Heart right ventricle (tissue), 16 donors: ENCODE data around the gene PLSCR1. TPM values are rescaled to one million over a fixed set of nuclear protein-coding genes. Genes with fewer than 3 reads are reported as not detected.
"Not testable (repeated sequence)": the region's sequence is repeated elsewhere in the genome, so short reads cannot be mapped to it uniquely, and the experiment has no call there.

Source experiments
- ATAC-seq, 8 donors: fragments of 200-7000 bp; cut with Tn5 transposase; one replicate each; pipeline ENCODE4 v1.9.1; 2020; ENCODE audit warnings: mild to moderate bottlenecking in 8 of 8, moderate library complexity in 8 of 8, moderate number of reproducible peaks in 1 of 8
- DNase-seq, 2 donors: peaks; one replicate each; pipeline ENCODE4 v3.0.0-alpha.2; 2020
- H3K27ac ChIP-seq, 10 donors: fragments of 200-600 bp; sonication (generic) in 2 of 10; one replicate each; pipeline versions ENCODE4 v1.5.0 to v1.8.0; 2020 to 2022; ENCODE audit warnings: mild to moderate bottlenecking in 3 of 10
- H3K27me3 ChIP-seq, 7 donors: fragments of 200-600 bp; one replicate each; pipeline ENCODE4 v1.8.0; 2021 to 2022; ENCODE audit warnings: mild to moderate bottlenecking in 2 of 7
- H3K36me3 ChIP-seq, 9 donors: fragments of 200-600 bp; sonication (generic) in 1 of 9; one replicate each; pipeline versions ENCODE4 v1.5.0 to v1.8.0; 2020 to 2022; ENCODE audit warnings: mild to moderate bottlenecking in 2 of 9
- H3K4me1 ChIP-seq, 9 donors: fragments of 200-600 bp; sonication (generic) in 1 of 9; one replicate each; pipeline versions ENCODE4 v1.5.0 to v1.8.0; 2020 to 2022; ENCODE audit warnings: mild to moderate bottlenecking in 4 of 9
- H3K4me3 ChIP-seq, 10 donors: fragments of 200-600 bp; sonication (generic) in 2 of 10; one replicate each; pipeline versions ENCODE4 v1.5.0 to v1.8.0; 2020 to 2022; ENCODE audit warnings: mild to moderate bottlenecking in 7 of 10, moderate library complexity in 2 of 10
- H3K9me3 ChIP-seq, 11 donors: fragments of 200-600 bp in 10 of 11; sonication (generic) in 2 of 11; one replicate each; pipeline versions ENCODE4 v1.5.0 to v1.8.0; 2013 to 2022; ENCODE audit warnings: mild to moderate bottlenecking in 2 of 11, control low read depth in 1 of 11, moderate library complexity in 1 of 11
- CTCF ChIP-seq, 9 donors: fragments of 200-600 bp; sonication (generic) in 2 of 9; IDR thresholded peaks; one replicate each; pipeline versions ENCODE4 v1.5.0 to v1.8.0; 2021 to 2022; ENCODE audit warnings: antibody characterized with exemption in 9 of 9, mild to moderate bottlenecking in 5 of 9, moderate library complexity in 1 of 9
- WGBS, 2 donors: extraction: QIAGEN DNeasy Blood & Tissue Kit; methylation state at CpG; one replicate each; pipeline ENCODE4 v1.1.7; 2013; ENCODE audit warnings: inconsistent platforms in 1 of 2; 5-methylcytosine and 5-hydroxymethylcytosine counted together
- intact Hi-C, 10 donors: fragments of 100-400 bp; cut with DNase I; formaldehyde crosslinking; loops; one replicate each; pipeline versions ENCODE4 v1.11.1 to v1.14.2; 2022
- polyA plus RNA-seq, 2 donors: library from polyadenylated mRNA; stranded (reverse); fragments of 200-250 nt; gene quantifications; one replicate each; pipeline ENCODE4 v1.2.3, GENCODE V29; 2013
- total RNA-seq, 10 donors: library from RNA; stranded (reverse); fragmentation: NEBNext Ultra II Directional in 3 of 10; extraction: Animal tissue kit (Norgen Biotek cat#: 25700) in 3 of 10; gene quantifications; one replicate each; pipeline versions ENCODE4 v1.2.1 to v1.2.4, GENCODE V29; 2021 to 2023
- donor health status: Arrhythmogenic right ventricular cardiomyopathy.
- donor health status: ischemic (EF 13 %, LVEDD 7.1; RV severe dilation, severe dysfunction).
- donor health status: healthy with polysubstance abuse.
- donor health status: DM: no; HTN: yes; CAD: no.
- donor health status: DM: no; HTN: no; CAD: no.
- donor health status: ischemic (EF 25% LVEDD 6.9; RV normal size, moderate dysfunction).
- donor health status: ischemic (EF 25% LVEDD 5.7; RV mildly dilated, moderate dysfunction).
- donor health status: healthy.
- donor health status: DM: yes; HTN: yes; CAD: no.
- donor health status: Ischemic cardiomyopathy.
- donor health status: ischemic (EF 35%, LVEDD 5.7; RV mildly dilated, moderate dysfunction).
- donor health status: nonischemic (EF 11% LVEDD 7.7; RV severe dilation, severe dysfunction).
- donor health status: DM: yes; HTN: yes; CAD: no.
- donor health status: PGD.
- donor health status: ischemic (EF 29% LVEDD 5.4; RV normal size, mild dysfunction).
- donor health status: nonischemic (EF 23%, LVEDD 6.1; RV moderate dilation, normal function).

The PLSCR1 gene
- total and polyA plus RNA-seq, 12 donors: 11.7 to 72.6 (median 20.9) TPM

- intact Hi-C loops: no loop called here
- H3K9me3 ChIP-seq: no peaks in the 10 kb centered on the region
- H3K36me3 ChIP-seq: peaks cover 0 to 97% (median 0%) of the 10 kb centered on the region in 9 donors
- H3K4me3 ChIP-seq: no peak overlapping the region
- DNase-seq: no peak
- WGBS, 2 donors: 70 to 71% methylated on average over 2 of the region's 2 CpGs
- peaks cover 0 to 42% (median 29%) of the 10 kb centered on the region in 9 donors for H3K4me1 ChIP-seq
- no peaks in the 10 kb centered on the region for H3K27me3 ChIP-seq
- ATAC-seq: no peak
- no peak for TF ChIP-seq CTCF (IDR thresholded peaks at IDR 0.05)
- no peak overlapping the region for H3K27ac ChIP-seq
Observed at GRCh38 chr3:146529021-146529420, 15.4 kb downstream of the PLSCR1 start.

GRCh38 chr3:146524961-146525360 is 19.4 kb downstream of the PLSCR1 start:
- ATAC-seq: no peak
- H3K27ac ChIP-seq: no peak overlapping the region
- H3K36me3 ChIP-seq: peaks cover 0 to 97% (median 4%) of the 10 kb centered on the region in 9 donors
- H3K4me3 ChIP-seq: no peak overlapping the region
- intact Hi-C loops: no loop called here
- 47 to 56% methylated on average over 2 of the region's 2 CpGs for WGBS, 2 donors
- H3K27me3 ChIP-seq: no peaks in the 10 kb centered on the region
- H3K4me1 ChIP-seq: peaks cover 0 to 23% (median 13%) of the 10 kb centered on the region in 9 donors
- no peak for DNase-seq
- no peaks in the 10 kb centered on the region for H3K9me3 ChIP-seq
- TF ChIP-seq CTCF (IDR thresholded peaks at IDR 0.05): no peak

- Histone ChIP-seq H3K27me3 (no peaks in the 10 kb centered on the region), H3K4me1 (peaks cover 0 to 13% (median 4%) of the 10 kb centered on the region in 9 donors), H3K27ac (no peak overlapping the region), H3K9me3 (no peaks in the 10 kb centered on the region), H3K36me3 (peaks cover 0 to 97% (median 4%) of the 10 kb centered on the region in 9 donors), H3K4me3 (no peak overlapping the region)
- DNase-seq (no peak), ATAC-seq (no peak)
- intact Hi-C loops: no loop called here
- 74 to 75% methylated on average over 4 of the region's 4 CpGs for WGBS, 2 donors
- no peak for TF ChIP-seq CTCF (IDR thresholded peaks at IDR 0.05)
Observed at GRCh38 chr3:146523531-146523930, 20.9 kb downstream of the PLSCR1 start.

- H3K27me3 ChIP-seq, ATAC-seq, H3K9me3 ChIP-seq, DNase-seq, H3K4me3 ChIP-seq, H3K27ac ChIP-seq, intact Hi-C loops: not testable (repeated sequence)
- H3K36me3 ChIP-seq: peaks cover 0 to 97% (median 4%) of the 10 kb centered on the region in 9 donors
- peaks cover 0 to 16% (median 7%) of the 10 kb centered on the region in 9 donors for H3K4me1 ChIP-seq
- WGBS, 2 donors: 77 to 78% methylated on average over 17 of the region's 17 CpGs
Observed at GRCh38 chr3:146522174-146523158, 21.9 kb downstream of the PLSCR1 start.
